Measurements from ENCODE around the gene MLYCD. TPM values are rescaled to one million over a fixed set of nuclear protein-coding genes. Genes with fewer than 3 reads are reported as not detected.
A peak's percentile ranks its signal among the peaks of the same experiment; 100 is the strongest.

Gene MLYCD
- total and polyA plus RNA-seq, 4 donors, result 3.7 to 24.4 (median 7.5) TPM

GRCh38 chr16:83951544-83951943 lies 52.6 kb downstream of the MLYCD start:
- Histone ChIP-seq H3K4me1 (ENCODE audit: control insufficient read depth in 4 of 4, insufficient read depth in 4 of 4, low read length in 3 of 4) (peaks cover 14 to 62% (median 48%) of the 10 kb centered on the region in 4 donors), H3K9ac (ENCODE audit: low read depth in 1 of 2, low read length in 2 of 2) (no peak overlapping the region), H3K27ac (ENCODE audit: low read depth in 1 of 2, low read length in 2 of 2) (no peak overlapping the region), H3K36me3 (ENCODE audit: control insufficient read depth in 4 of 4, insufficient read depth in 3 of 4, low read depth in 1 of 4, low read length in 3 of 4) (peaks cover 0 to 8% (median 0%) of the 10 kb centered on the region in 4 donors), H3K9me3 (ENCODE audit: control insufficient read depth in 4 of 4, low read length in 3 of 4) (no peaks in the 10 kb centered on the region), H3K27me3 (ENCODE audit: control insufficient read depth in 4 of 4, insufficient read depth in 4 of 4, low read length in 3 of 4) (no peaks in the 10 kb centered on the region), H3K4me3 (ENCODE audit: low read depth in 1 of 3, low read length in 3 of 3) (no peak overlapping the region)
- WGBS, result 22% methylated on average over 8 of the region's 8 CpGs
- DNase-seq (ENCODE audit: low spot score), result no peak
- TF ChIP-seq GABPA (IDR thresholded peaks at IDR 0.05 in 1 of 2, conservative IDR thresholded peaks at IDR 0.05 in 1 of 2), result no peak
- TF ChIP-seq YY1 (IDR thresholded peaks at IDR 0.05), result no peak
- TF ChIP-seq MAX (IDR thresholded peaks at IDR 0.05), result no peak
- no peak for TF ChIP-seq JUND (IDR thresholded peaks at IDR 0.05)
- no peak for TF ChIP-seq SP1 (IDR thresholded peaks at IDR 0.05)
- no peak for TF ChIP-seq RAD21 (IDR thresholded peaks at IDR 0.05)
- TF ChIP-seq HNF4A (conservative IDR thresholded peaks at IDR 0.05), result no peak
- TF ChIP-seq NR2F2 (IDR thresholded peaks at IDR 0.05), result no peak
- no peak for TF ChIP-seq TAF1 (conservative IDR thresholded peaks at IDR 0.05)
- no peak for TF ChIP-seq REST (IDR thresholded peaks at IDR 0.05)
- TF ChIP-seq, protein P1, sequence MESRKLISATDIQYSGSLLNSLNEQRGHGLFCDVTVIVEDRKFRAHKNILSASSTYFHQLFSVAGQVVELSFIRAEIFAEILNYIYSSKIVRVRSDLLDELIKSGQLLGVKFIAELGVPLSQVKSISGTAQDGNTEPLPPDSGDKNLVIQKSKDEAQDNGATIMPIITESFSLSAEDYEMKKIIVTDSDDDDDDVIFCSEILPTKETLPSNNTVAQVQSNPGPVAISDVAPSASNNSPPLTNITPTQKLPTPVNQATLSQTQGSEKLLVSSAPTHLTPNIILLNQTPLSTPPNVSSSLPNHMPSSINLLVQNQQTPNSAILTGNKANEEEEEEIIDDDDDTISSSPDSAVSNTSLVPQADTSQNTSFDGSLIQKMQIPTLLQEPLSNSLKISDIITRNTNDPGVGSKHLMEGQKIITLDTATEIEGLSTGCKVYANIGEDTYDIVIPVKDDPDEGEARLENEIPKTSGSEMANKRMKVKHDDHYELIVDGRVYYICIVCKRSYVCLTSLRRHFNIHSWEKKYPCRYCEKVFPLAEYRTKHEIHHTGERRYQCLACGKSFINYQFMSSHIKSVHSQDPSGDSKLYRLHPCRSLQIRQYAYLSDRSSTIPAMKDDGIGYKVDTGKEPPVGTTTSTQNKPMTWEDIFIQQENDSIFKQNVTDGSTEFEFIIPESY (IDR thresholded peaks at IDR 0.05), result no peak
- TF ChIP-seq RXRA (IDR thresholded peaks at IDR 0.05), result no peak
- TF ChIP-seq HNF4G (IDR thresholded peaks at IDR 0.05), result no peak
- TF ChIP-seq FOXA1 (IDR thresholded peaks at IDR 0.05), result no peak
- no peak for TF ChIP-seq CTCF (IDR thresholded peaks at IDR 0.05; ENCODE audit: low read depth, low read length, missing input control)
- no peak for TF ChIP-seq FOXA2 (IDR thresholded peaks at IDR 0.05)
- no peak for TF ChIP-seq EGR1 (IDR thresholded peaks at IDR 0.05; ENCODE audit: low read depth in 2 of 2)

DNA sequence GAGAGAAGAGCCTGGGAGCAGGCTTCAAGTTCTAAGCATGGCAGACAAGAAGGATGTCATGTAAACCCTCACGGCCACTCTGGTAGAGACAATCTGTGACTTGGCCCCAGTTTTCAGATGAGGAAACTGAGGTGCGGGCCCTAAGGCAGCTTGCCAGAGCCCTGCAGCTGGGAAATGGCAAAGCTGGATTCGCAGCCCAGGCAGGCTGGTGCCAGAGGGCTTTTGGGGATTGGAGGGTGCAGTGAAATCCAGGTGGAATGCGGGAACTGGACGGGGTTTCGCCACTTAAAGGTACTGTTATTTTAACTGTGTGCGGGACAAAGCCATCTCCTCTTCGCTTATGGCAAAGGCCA lies 53.6 kb downstream of the MLYCD start:
- peaks cover 9 to 52% (median 40%) of the 10 kb centered on the region in 4 donors for H3K4me1 ChIP-seq (ENCODE audit: control insufficient read depth in 4 of 4, insufficient read depth in 4 of 4, low read length in 3 of 4)
- DNase-seq (ENCODE audit: low spot score), result no peak
- H3K9ac ChIP-seq (ENCODE audit: low read depth in 1 of 2, low read length in 2 of 2), result peak overlapping the region; percentile 37 to 78
- H3K9me3 ChIP-seq (ENCODE audit: control insufficient read depth in 4 of 4, low read length in 3 of 4), result no peaks in the 10 kb centered on the region
- no peaks in the 10 kb centered on the region for H3K27me3 ChIP-seq (ENCODE audit: control insufficient read depth in 4 of 4, insufficient read depth in 4 of 4, low read length in 3 of 4)
- peak overlapping the region in 2 of 3 donors; percentile 29 to 80 for H3K4me3 ChIP-seq (ENCODE audit: low read depth in 1 of 3, low read length in 3 of 3)
- WGBS, result 11% methylated on average over 8 of the region's 8 CpGs
- peak overlapping the region; percentile 94 to 95 for H3K27ac ChIP-seq (ENCODE audit: low read depth in 1 of 2, low read length in 2 of 2)
- peaks cover 0 to 11% (median 0%) of the 10 kb centered on the region in 4 donors for H3K36me3 ChIP-seq (ENCODE audit: control insufficient read depth in 4 of 4, insufficient read depth in 3 of 4, low read depth in 1 of 4, low read length in 3 of 4)
- TF ChIP-seq RXRA (IDR thresholded peaks at IDR 0.05) (no peak), ATF3 (IDR thresholded peaks at IDR 0.05) (no peak), MAX (IDR thresholded peaks at IDR 0.05) (no peak), REST (IDR thresholded peaks at IDR 0.05) (no peak), JUND (IDR thresholded peaks at IDR 0.05) (no peak), EGR1 (IDR thresholded peaks at IDR 0.05; ENCODE audit: low read depth in 2 of 2) (peak in 1 of 2 donors; percentile 27), CTCF (IDR thresholded peaks at IDR 0.05; ENCODE audit: low read depth, low read length, missing input control) (no peak), FOXA2 (IDR thresholded peaks at IDR 0.05) (no peak), FOXA1 (IDR thresholded peaks at IDR 0.05) (no peak), SP1 (IDR thresholded peaks at IDR 0.05) (peak; percentile 42)

All from liver (tissue), 9 donors.